SK-N-SH (cell line): ENCODE data around the gene UBE2Q1. TPM values are rescaled to one million over a fixed set of nuclear protein-coding genes. Genes with fewer than 3 reads are reported as not detected.

ENCODE experiments used
- CTCF ChIA-PET: fragments of 300-600, 350-600 bp; formaldehyde crosslinking; extraction: SDS; loops from one replicate; lab custom pipeline; 2021; lab: Yijun Ruan, JAX
- POLR2A ChIA-PET: fragments of 350-600 bp; sonication (Branson Sonifier 250); formaldehyde crosslinking; extraction: SDS; loops from one replicate; lab custom pipeline; 2020; ENCODE audit warnings: antibody characterized with exemption, inconsistent platforms; lab: Yijun Ruan, JAX
- DNase-seq: peaks from one replicate; pipeline ENCODE4 v3.0.0; 2012
- H2AFZ ChIP-seq: fragments of 200-600 bp; sonication (generic); 2 replicates; pipeline ENCODE4 v1.8.1; 2016; ENCODE audit warnings: antibody characterized with exemption, mild to moderate bottlenecking, low read depth
- H3F3A ChIP-seq: fragments of 200-600 bp; sonication (generic); replicated peaks from 2 replicates; pipeline ENCODE3; 2016; ENCODE audit warnings: antibody characterized with exemption, mild to moderate bottlenecking; ENCODE audit not compliant: insufficient read depth
- H3K27ac ChIP-seq, 2 experiments: fragments of 200-500 bp in 1 of 2; fragments of 200-600 bp in 1 of 2; sonication (Bioruptor generic) in 1 of 2; sonication (generic), shearing (Covaris generic) in 1 of 2; 2 replicates each; pipeline versions ENCODE4 v1.5.1 to v1.6.1; 2014 to 2016; ENCODE audit warnings: low read depth in 2 of 2, inconsistent platforms in 1 of 2, low read length in 1 of 2, mild to moderate bottlenecking in 1 of 2, mixed read lengths in 1 of 2
- H3K27me3 ChIP-seq: fragments of 200-600 bp; sonication (generic), shearing (Covaris generic); 2 replicates; pipeline ENCODE4 v1.6.1; 2016; ENCODE audit warnings: mixed run types; ENCODE audit not compliant: insufficient read depth
- H3K36me3 ChIP-seq, 2 experiments: fragments of 200-500 bp in 1 of 2; fragments of 200-600 bp in 1 of 2; sonication (Bioruptor generic) in 1 of 2; sonication (generic) in 1 of 2; replicated peaks in 1 of 2; 2 replicates each; pipeline versions ENCODE3 to v1.5.1; 2014 to 2016; ENCODE audit warnings: low read length in 1 of 2, mild to moderate bottlenecking in 1 of 2; ENCODE audit not compliant: insufficient read depth in 2 of 2, control insufficient read depth in 1 of 2
- H3K4me1 ChIP-seq, 2 experiments: fragments of 200-500 bp in 1 of 2; fragments of 200-600 bp in 1 of 2; sonication (Bioruptor generic) in 1 of 2; sonication (generic), shearing (Covaris generic) in 1 of 2; 2 replicates each; pipeline versions ENCODE4 v1.5.1 to v1.6.1; 2014 to 2016; ENCODE audit warnings: low read depth in 1 of 2, low read length in 1 of 2, mixed run types in 1 of 2; ENCODE audit not compliant: insufficient read depth in 2 of 2, control insufficient read depth in 1 of 2
- H3K4me2 ChIP-seq: fragments of 200-600 bp; sonication (generic), shearing (Covaris generic); 2 replicates; pipeline ENCODE4 v1.6.1; 2017; ENCODE audit warnings: mixed run types
- H3K4me3 ChIP-seq, 2 experiments: fragments of 200-500 bp in 1 of 2; fragments of 200-600 bp in 1 of 2; sonication (Bioruptor generic) in 1 of 2; sonication (generic), shearing (Covaris generic) in 1 of 2; 2 replicates each; pipeline versions ENCODE4 v1.5.1 to v1.8.1; 2014 to 2016; ENCODE audit warnings: low read depth in 2 of 2, inconsistent platforms in 1 of 2, low read length in 1 of 2, mild to moderate bottlenecking in 1 of 2, mixed read lengths in 1 of 2, moderate library complexity in 1 of 2
- H3K79me2 ChIP-seq: fragments of 200-600 bp; sonication (generic); 2 replicates; pipeline ENCODE4 v1.8.1; 2017; ENCODE audit warnings: mild to moderate bottlenecking; ENCODE audit not compliant: insufficient read depth
- H3K9ac ChIP-seq: fragments of 200-600 bp; sonication (generic); 2 replicates; pipeline ENCODE4 v1.6.1; 2017; ENCODE audit warnings: mixed run types
- H3K9me2 ChIP-seq: fragments of 200-600 bp; sonication (generic); 2 replicates; pipeline ENCODE4 v1.6.1; 2017; ENCODE audit warnings: mixed run types
- H3K9me3 ChIP-seq: fragments of 200-600 bp; sonication (generic); 2 replicates; pipeline ENCODE4 v1.6.1; 2017; ENCODE audit warnings: mixed run types, mild to moderate bottlenecking, moderate library complexity
- H4K20me1 ChIP-seq: fragments of 200-600 bp; sonication (generic); 2 replicates; pipeline ENCODE4 v1.6.1; 2017; ENCODE audit warnings: mild to moderate bottlenecking, mixed run types; ENCODE audit not compliant: insufficient read depth
- CHD2 ChIP-seq: fragments of 150-350 bp; IDR thresholded peaks from 2 replicates; pipeline ENCODE4 v1.6.1; 2018; ENCODE audit warnings: low read length; ENCODE audit not compliant: partially characterized antibody
- ELF1 ChIP-seq: IDR thresholded peaks from 2 replicates; pipeline ENCODE4 v1.4.0; 2012
- EP300 ChIP-seq, 2 experiments: IDR thresholded peaks; 2 replicates each; pipeline versions ENCODE4 v1.4.0 to v1.6.1; 2012; ENCODE audit warnings: borderline replicate concordance in 1 of 2, low read depth in 1 of 2, low read length in 1 of 2
- FOSL2 ChIP-seq: IDR thresholded peaks from 2 replicates; pipeline ENCODE4 v1.4.0; 2012; ENCODE audit warnings: low read depth, mild to moderate bottlenecking, moderate library complexity, borderline replicate concordance
- FOXJ3 ChIP-seq: sonication (generic); formaldehyde crosslinking; IDR thresholded peaks from 2 replicates; pipeline ENCODE4 v1.5.1; 2020; ENCODE audit warnings: mild to moderate bottlenecking, missing genetic modification reagents
- GATA2 ChIP-seq: sonication (generic); formaldehyde crosslinking; IDR thresholded peaks from 2 replicates; pipeline ENCODE4 v1.5.0; 2020; ENCODE audit warnings: mild to moderate bottlenecking, missing genetic modification reagents
- JUND ChIP-seq: IDR thresholded peaks from 2 replicates; pipeline ENCODE4 v1.4.0; 2012
- MEF2A ChIP-seq: IDR thresholded peaks from 2 replicates; pipeline ENCODE4 v1.4.0; 2012; ENCODE audit warnings: low read depth, borderline replicate concordance
- MXI1 ChIP-seq: IDR thresholded peaks from 2 replicates; pipeline ENCODE4 v1.6.1; 2012; ENCODE audit warnings: mild to moderate bottlenecking, low read depth, low read length, improper control_type of control experiment
- NFIC ChIP-seq: IDR thresholded peaks from 2 replicates; pipeline ENCODE4 v1.4.0; 2012; ENCODE audit warnings: borderline replicate concordance
- NRF1 ChIP-seq: IDR thresholded peaks from 2 replicates; pipeline ENCODE4 v1.6.1; 2012; ENCODE audit warnings: low read depth, mild to moderate bottlenecking, low read length
- POLR2AphosphoS5 ChIP-seq: IDR thresholded peaks from 2 replicates; pipeline ENCODE4 v1.6.1; 2012; ENCODE audit warnings: low read depth, low read length
- SIN3A ChIP-seq: IDR thresholded peaks from 2 replicates; pipeline ENCODE4 v1.6.1; 2012; ENCODE audit warnings: low read depth, mild to moderate bottlenecking, low read length, moderate library complexity, borderline replicate concordance
- SMC3 ChIP-seq: IDR thresholded peaks from 2 replicates; pipeline ENCODE4 v1.6.1; 2012; ENCODE audit warnings: low read depth, low read length, improper control_type of control experiment
- TAF1 ChIP-seq: IDR thresholded peaks from 2 replicates; pipeline ENCODE4 v1.6.1; 2012; ENCODE audit warnings: low read depth, mild to moderate bottlenecking, low read length, moderate library complexity, borderline replicate concordance
- TEAD4 ChIP-seq: IDR thresholded peaks from 2 replicates; pipeline ENCODE4 v1.4.0; 2012; ENCODE audit warnings: mild to moderate bottlenecking, borderline replicate concordance; ENCODE audit not compliant: insufficient read depth
- WGBS: methylation state at CpG from one replicate; pipeline ENCODE4 v1.1.6; 2017; ENCODE audit warnings: low lambda C conversion rate; 5-methylcytosine and 5-hydroxymethylcytosine counted together
- polyA plus RNA-seq, 3 experiments: library from polyadenylated mRNA; depleted of rRNA; stranded (reverse); fragments of >200 nt; gene quantifications; 2 replicates each; pipeline ENCODE4 v1.2.3, GENCODE V29; 2012
- TF ChIP-seq, protein P1 (sequence below): IDR thresholded peaks from 2 replicates; pipeline ENCODE4 v1.4.0; 2012; ENCODE audit warnings: low read depth
- TF ChIP-seq, protein P2 (sequence below): fragments of 200-600 bp; sonication (generic); IDR thresholded peaks from 2 replicates; pipeline ENCODE4 v1.6.1; 2017; ENCODE audit warnings: antibody characterized with exemption, mild to moderate bottlenecking, moderate library complexity
- TF ChIP-seq, protein P3 (sequence below): IDR thresholded peaks from 2 replicates; pipeline ENCODE4; 2012
- TF ChIP-seq, protein P4 (sequence below): IDR thresholded peaks from 2 replicates; pipeline ENCODE4 v1.4.0; 2012; ENCODE audit warnings: low read depth, borderline replicate concordance

Gene UBE2Q1
- polyA plus RNA-seq, 1 of the 3 experiments (the other 2 are of a cell fraction): 12.5 TPM

DNA sequence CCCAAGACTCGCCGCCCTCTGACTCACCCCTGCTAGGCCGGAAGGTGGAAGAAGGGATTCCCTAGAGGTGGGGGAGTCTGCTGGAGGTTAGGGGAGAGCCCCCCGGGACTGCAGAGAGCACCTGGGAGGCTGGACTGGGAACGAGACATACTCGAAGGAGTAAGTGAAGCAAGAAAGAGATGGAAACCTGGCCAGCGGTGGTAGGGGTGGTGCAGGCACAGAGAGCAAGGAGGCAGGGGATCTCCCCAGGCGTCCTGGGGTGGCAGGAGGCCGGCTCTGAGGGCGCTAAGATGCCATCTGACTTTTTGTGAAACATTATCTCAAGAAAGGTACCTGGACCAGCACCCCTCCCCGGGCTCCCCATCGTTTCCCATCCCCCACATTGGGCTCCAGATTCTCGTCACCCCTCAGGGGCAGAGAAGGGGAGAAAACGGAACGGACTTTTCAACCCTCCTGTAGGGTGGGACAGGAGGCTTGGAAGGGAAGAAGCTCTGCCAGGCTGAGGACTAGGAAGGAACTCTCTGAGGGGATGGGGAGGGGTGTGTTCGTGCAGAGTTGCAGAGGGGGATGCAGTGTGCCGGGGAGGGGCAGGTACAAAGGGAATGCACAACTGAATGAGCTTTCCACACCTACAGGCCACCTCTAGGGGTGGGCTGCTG is 9.8 kb upstream of the UBE2Q1 start:
- no peak for TF ChIP-seq FOXJ3 (CRISPR knock-in tag)
- TF ChIP-seq GATA2: no peak
- no peak for TF ChIP-seq POLR2AphosphoS5
- TF ChIP-seq, protein P1, sequence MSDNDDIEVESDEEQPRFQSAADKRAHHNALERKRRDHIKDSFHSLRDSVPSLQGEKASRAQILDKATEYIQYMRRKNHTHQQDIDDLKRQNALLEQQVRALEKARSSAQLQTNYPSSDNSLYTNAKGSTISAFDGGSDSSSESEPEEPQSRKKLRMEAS: no peak
- no peak for TF ChIP-seq FOSL2
- TF ChIP-seq NFIC: no peak
- TF ChIP-seq MXI1: no peak
- no peak for TF ChIP-seq SMC3
- no peak for TF ChIP-seq NRF1
- TF ChIP-seq MEF2A: no peak
- TF ChIP-seq ELF1: no peak
- no peak for TF ChIP-seq JUND
- no peak for TF ChIP-seq TAF1
- TF ChIP-seq CHD2: no peak
- TF ChIP-seq TEAD4: no peak
- TF ChIP-seq, protein P2, sequence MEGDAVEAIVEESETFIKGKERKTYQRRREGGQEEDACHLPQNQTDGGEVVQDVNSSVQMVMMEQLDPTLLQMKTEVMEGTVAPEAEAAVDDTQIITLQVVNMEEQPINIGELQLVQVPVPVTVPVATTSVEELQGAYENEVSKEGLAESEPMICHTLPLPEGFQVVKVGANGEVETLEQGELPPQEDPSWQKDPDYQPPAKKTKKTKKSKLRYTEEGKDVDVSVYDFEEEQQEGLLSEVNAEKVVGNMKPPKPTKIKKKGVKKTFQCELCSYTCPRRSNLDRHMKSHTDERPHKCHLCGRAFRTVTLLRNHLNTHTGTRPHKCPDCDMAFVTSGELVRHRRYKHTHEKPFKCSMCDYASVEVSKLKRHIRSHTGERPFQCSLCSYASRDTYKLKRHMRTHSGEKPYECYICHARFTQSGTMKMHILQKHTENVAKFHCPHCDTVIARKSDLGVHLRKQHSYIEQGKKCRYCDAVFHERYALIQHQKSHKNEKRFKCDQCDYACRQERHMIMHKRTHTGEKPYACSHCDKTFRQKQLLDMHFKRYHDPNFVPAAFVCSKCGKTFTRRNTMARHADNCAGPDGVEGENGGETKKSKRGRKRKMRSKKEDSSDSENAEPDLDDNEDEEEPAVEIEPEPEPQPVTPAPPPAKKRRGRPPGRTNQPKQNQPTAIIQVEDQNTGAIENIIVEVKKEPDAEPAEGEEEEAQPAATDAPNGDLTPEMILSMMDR: no peak
- TF ChIP-seq EP300 (IDR thresholded peaks at IDR 0.05; ENCODE audit: borderline replicate concordance in 1 of 2, low read depth in 1 of 2, low read length in 1 of 2): no peak
- no peak for TF ChIP-seq SIN3A
- TF ChIP-seq, protein P3, sequence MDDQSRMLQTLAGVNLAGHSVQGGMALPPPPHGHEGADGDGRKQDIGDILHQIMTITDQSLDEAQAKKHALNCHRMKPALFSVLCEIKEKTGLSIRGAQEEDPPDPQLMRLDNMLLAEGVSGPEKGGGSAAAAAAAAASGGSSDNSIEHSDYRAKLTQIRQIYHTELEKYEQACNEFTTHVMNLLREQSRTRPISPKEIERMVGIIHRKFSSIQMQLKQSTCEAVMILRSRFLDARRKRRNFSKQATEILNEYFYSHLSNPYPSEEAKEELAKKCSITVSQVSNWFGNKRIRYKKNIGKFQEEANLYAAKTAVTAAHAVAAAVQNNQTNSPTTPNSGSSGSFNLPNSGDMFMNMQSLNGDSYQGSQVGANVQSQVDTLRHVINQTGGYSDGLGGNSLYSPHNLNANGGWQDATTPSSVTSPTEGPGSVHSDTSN: no peak
- TF ChIP-seq, protein P4, sequence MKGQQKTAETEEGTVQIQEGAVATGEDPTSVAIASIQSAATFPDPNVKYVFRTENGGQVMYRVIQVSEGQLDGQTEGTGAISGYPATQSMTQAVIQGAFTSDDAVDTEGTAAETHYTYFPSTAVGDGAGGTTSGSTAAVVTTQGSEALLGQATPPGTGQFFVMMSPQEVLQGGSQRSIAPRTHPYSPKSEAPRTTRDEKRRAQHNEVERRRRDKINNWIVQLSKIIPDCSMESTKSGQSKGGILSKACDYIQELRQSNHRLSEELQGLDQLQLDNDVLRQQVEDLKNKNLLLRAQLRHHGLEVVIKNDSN: no peak
- 5% methylated on average over 13 of the region's 17 CpGs for WGBS
- peak; percentile 52 for DNase-seq
- H3K4me1 ChIP-seq: peaks cover 0 to 22% of the 10 kb centered on the region in 2 experiments; a peak in 1 of 4 replicates
- H3K36me3 ChIP-seq: no peaks in the 10 kb centered on the region
- peak overlapping the region; percentile 46 to 54; a peak in 3 of 4 replicates for H3K4me3 ChIP-seq
- H3K79me2 ChIP-seq: no peaks in the 10 kb centered on the region
- no peaks in the 10 kb centered on the region; the same call in 1 of the 2 replicates for H3K27me3 ChIP-seq
- POLR2A ChIA-PET: interaction anchor here (0.7 to 1.8 kb wide), 5 partner anchors 9 to 40 kb away, joined by 3 to 13 read pairs (median 4); partner anchors contain the start of gene ADAR
- H3K9me3 ChIP-seq: no peaks in the 10 kb centered on the region
- H3K27ac ChIP-seq: peak overlapping the region in 1 of 2 experiments; percentile 18; a peak in 1 of 4 replicates
- no peaks in the 10 kb centered on the region for H3F3A ChIP-seq
- H2AFZ ChIP-seq: no peak overlapping the region; the same call in 1 of the 2 replicates
- no peak overlapping the region for H3K9ac ChIP-seq
- no peaks in the 10 kb centered on the region for H3K9me2 ChIP-seq
- CTCF ChIA-PET: interaction anchor here (0.6 to 3.3 kb wide), 11 partner anchors 9 to 393 kb away, joined by 3 to 16 read pairs (median 4); partner anchors contain the start of gene PYGO2
- peak overlapping the region; percentile 86 for H3K4me2 ChIP-seq
- no peaks in the 10 kb centered on the region for H4K20me1 ChIP-seq
